NCI-H2171 (cell line): ENCODE measurements around the gene RNF111.
"Not testable (repeated sequence)": the region's sequence is repeated elsewhere in the genome, so short reads cannot be mapped to it uniquely, and the experiment has no call there.

Experiments used
- DNase-seq: peaks from one replicate; lab custom pipeline; 2025; lab: John Stamatoyannopoulos, UW

The RNF111 gene

GRCh38 chr15:59000251-59000650 lies 12.8 kb downstream of the RNF111 start:
- DNase-seq, result not testable (repeated sequence)

GRCh38 chr15:59001946-59002345 lies 14.5 kb downstream of the RNF111 start:
- no peak for DNase-seq

GRCh38 chr15:59002418-59002859 lies 15.0 kb downstream of the RNF111 start:
- DNase-seq, result no peak

GRCh38 chr15:59005579-59005978 lies 18.1 kb downstream of the RNF111 start:
- no peak for DNase-seq

DNA sequence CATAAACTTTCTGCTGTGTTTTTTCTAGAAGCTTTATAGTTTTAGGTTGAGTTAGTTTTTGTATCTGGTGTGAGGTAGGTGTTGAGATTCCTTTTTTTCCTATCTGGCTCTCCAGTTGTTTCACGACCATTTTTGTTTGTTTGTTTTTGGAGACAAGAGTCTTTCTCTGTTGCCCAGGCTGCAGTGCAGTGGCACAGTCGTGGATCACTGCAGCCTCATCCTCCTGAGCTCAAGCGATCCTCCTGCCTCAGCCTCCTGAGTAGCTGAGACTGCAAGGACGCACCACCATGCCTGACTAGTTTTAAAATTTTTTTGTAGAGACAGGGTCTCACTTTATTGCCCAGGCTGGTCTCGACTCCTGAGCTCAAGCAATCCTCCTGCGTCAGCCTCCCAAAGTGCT lies 20.6 kb downstream of the RNF111 start:
- DNase-seq, result no peak

- no peak for DNase-seq
These were observed 23.9 kb downstream of the RNF111 start for GRCh38 chr15:59011262-59011952.

DNA sequence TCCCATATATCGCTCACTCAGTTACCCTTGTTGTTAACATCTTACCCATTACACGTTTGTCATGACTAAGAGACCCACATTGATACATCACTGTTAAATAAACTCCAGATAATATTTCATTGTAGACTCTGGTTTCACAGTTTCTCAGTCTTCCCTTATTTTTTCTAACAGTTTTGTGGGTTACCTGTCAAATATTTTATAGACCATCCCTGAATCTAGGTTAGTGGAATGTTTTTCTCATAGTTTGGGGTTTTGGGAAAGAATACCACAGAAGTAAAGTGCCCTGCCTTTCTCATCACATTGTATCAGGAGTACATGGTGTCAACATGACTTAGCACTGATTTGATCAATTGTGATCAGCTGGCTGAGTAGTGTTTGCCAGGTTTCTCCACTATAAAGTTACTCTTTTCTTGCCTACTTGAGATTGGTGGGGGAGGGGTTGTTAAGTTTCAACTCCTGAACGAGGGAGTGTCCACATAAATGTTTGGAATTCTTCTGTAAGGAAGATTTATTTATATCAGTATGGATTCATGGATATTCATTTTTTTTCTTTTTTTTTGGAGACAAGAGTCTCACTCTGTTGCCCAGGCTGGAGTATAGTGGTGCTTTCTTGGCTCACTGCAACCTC lies 25.9 kb downstream of the RNF111 start:
- no peak for DNase-seq

DNA sequence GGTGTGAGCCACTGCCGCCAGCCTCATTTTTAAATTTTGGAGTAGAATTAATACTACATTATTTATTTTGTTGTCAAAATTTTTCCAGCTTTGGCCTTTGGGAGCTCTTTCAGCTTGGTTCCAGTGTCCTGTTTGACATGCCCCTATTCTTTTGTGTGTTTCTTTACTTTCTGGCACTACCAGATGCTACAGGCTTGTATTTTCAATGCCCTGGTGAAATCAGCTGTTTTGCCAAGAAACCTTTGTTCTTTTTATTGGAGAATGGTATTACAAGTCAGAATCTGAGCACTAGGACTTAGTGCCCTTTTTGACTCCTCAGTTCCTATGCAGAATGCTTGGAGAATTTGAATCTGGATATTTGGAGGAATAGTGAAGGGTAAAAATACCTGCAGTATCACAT lies 26.6 kb downstream of the RNF111 start:
- no peak for DNase-seq

- DNase-seq, result no peak
These were observed 30.0 kb downstream of the RNF111 start for GRCh38 chr15:59017449-59017848.

DNA sequence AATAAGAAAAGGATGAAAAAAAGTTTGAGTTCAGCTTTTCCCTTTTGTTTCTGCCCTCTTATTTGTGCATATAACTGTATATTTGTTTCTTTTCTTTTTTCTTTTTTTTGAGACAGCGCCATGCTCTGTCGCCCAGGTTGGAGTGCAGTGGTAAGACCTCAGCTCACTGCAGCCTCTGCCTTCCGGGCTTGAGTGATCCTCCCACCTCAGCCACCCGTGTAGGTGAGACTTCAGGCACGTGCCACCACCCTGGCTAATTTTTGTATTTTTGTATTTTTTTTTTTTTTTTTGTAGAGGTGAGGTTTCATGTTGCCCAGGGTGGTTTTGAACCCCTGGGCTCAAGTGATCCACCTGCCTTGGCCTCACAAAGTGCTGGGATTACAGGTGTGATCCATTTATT lies 31.4 kb downstream of the RNF111 start:
- no peak for DNase-seq

- no peak for DNase-seq
These were observed 32.9 kb downstream of the RNF111 start for GRCh38 chr15:59020322-59020721.

GRCh38 chr15:59022188-59022587 lies 34.7 kb downstream of the RNF111 start:
- no peak for DNase-seq

GRCh38 chr15:59026207-59026606 lies 38.7 kb downstream of the RNF111 start:
- no peak for DNase-seq

- DNase-seq, result no peak
These were observed 41.0 kb downstream of the RNF111 start for GRCh38 chr15:59028387-59028955.

DNA sequence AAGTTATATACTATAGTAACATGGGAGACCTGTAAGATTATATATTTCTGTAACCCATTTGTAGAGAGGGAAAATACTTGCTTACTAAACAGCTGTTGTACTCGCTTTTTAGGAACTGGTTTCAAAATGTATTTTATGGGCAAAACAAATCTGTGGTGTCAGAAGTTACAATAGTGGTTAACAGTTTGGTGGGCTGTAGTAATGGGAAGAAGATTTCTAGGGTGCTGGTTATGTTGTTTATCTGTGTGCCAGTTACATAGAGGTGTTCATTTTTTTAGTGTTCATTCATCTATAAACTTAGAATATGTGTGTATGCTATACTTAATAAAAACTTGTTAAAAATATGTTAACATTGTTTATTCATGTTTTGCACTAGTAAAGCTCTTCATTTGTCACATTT lies 42.1 kb downstream of the RNF111 start:
- no peak for DNase-seq

DNA sequence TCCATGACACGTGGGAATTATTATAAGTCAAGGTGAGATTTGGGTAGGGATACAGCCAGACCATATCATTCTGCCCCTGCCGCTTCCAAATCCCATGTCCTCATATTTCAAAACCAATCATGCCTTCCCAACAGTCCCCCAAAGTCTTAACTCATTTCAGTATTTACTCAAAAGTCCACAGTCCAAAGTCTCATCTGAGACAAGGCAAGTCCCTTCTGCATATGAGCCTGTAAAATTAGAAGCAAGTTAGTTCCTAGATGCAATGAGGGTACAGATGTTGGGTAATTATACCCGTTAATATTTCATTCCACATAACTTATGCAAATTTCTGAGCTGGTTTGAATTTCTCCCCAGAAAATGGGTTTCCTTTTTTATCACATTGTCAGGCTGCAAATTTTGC lies 47.7 kb downstream of the RNF111 start:
- DNase-seq, result no peak

DNA sequence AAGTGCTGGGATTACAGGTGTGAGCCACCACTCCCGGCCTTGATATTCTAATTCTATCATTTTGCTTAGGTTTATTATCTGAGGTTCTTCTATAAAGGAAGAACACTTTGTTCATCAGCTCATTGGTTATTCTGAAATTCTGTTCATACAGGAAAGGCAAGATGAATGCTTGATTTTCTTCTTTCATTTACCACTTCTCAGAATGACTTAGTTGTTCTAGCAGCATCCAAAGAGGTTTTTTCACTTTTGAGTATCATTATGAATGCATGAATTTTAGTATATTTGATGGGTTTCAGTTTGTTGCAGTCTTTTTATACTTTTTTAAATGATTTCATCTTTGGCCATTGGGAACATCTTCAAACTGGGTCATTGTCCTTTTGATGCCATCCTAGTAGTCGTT lies 51.8 kb downstream of the RNF111 start:
- DNase-seq, result no peak

DNA sequence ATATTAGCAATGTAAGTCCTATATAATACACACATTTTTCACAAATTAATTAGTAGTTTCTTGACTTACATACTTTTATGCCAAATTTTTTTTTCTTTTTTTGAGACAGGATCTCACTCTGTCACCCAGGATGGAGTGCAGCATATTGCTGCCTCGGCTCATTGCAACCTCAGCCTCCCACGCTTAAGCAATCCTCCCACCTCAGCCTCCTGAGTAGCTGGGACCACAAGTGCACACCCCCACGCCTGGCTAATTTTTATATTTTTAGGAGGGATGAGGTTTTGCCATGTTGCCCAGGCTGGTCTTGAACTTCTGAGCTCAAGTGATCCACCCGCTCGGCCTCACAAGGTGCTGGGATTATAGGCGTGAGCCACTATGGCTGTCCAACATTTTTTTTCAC lies 54.6 kb downstream of the RNF111 start:
- no peak for DNase-seq

- no peak for DNase-seq
These were observed 61.4 kb downstream of the RNF111 start for GRCh38 chr15:59048897-59049296.

- no peak for DNase-seq
These were observed 64.7 kb downstream of the RNF111 start for GRCh38 chr15:59051873-59052861.

- DNase-seq, result no peak
These were observed 65.5 kb downstream of the RNF111 start for GRCh38 chr15:59052915-59053407.

DNA sequence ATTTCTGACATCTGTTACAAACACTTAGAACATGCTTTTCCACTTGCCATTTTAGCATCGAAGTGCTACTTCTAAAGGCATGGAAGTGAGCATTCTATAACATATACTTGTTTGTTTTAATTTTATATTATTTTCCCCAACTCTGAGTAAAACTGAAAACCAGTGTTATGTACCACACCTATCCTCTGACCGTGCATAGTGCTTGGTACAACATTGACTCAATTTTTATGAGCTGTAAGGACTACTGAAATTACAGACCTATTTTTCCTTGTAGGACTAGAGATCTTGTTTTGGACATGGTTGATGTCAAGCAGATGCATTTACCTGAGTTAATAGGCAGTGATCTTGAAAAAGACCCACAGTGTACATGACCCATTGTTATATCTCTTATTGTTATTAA lies 66.0 kb downstream of the RNF111 start:
- no peak for DNase-seq
